GM23338 (cell line): ENCODE results near the gene WNT1. TPM values are rescaled to one million over a fixed set of nuclear protein-coding genes. Genes with fewer than 3 reads are reported as not detected.

Source experiments
- ATAC-seq: fragments of 200-7000 bp; cut with Tn5 transposase; 3 replicates; pipeline ENCODE4 v1.9.1; 2020
- DNase-seq: peaks from one replicate; pipeline ENCODE4 v3.0.0-alpha.2; 2015; ENCODE audit warnings: low spot score
- H2AFZ ChIP-seq: fragments of 200-600 bp; sonication (generic); 2 replicates; pipeline ENCODE4 v1.8.0; 2016; ENCODE audit warnings: antibody characterized with exemption, mild to moderate bottlenecking, moderate library complexity
- H3F3A ChIP-seq: fragments of 200-600 bp; sonication (generic); replicated peaks from 2 replicates; pipeline ENCODE4 v1.8.0; 2017; ENCODE audit warnings: antibody characterized with exemption, mixed run types, low read depth
- H3K27ac ChIP-seq: fragments of 200-600 bp; sonication (generic); 2 replicates; pipeline ENCODE4 v1.6.1; 2016; ENCODE audit warnings: low read depth
- H3K27me3 ChIP-seq: fragments of 200-600 bp; sonication (generic); 2 replicates; pipeline ENCODE4 v1.8.0; 2016; ENCODE audit warnings: mild to moderate bottlenecking, mixed run types, moderate library complexity; ENCODE audit not compliant: insufficient read depth
- H3K36me3 ChIP-seq: fragments of 200-600 bp; sonication (generic); 2 replicates; pipeline ENCODE4 v1.8.0; 2016; ENCODE audit warnings: mild to moderate bottlenecking; ENCODE audit not compliant: insufficient read depth
- H3K4me1 ChIP-seq: fragments of 200-600 bp; sonication (generic); 2 replicates; pipeline ENCODE4 v1.8.0; 2016; ENCODE audit warnings: mild to moderate bottlenecking, moderate library complexity; ENCODE audit not compliant: insufficient read depth
- H3K4me2 ChIP-seq: fragments of 200-600 bp; sonication (generic); 2 replicates; pipeline ENCODE4 v1.7.1; 2017; ENCODE audit warnings: mixed run types
- H3K4me3 ChIP-seq: fragments of 200-600 bp; sonication (generic); 2 replicates; pipeline ENCODE4 v1.6.1; 2016; ENCODE audit warnings: mixed run types
- H3K79me2 ChIP-seq: fragments of 200-600 bp; sonication (generic); replicated peaks from 2 replicates; pipeline ENCODE4 v1.8.0; 2017; ENCODE audit warnings: mild to moderate bottlenecking; ENCODE audit not compliant: insufficient read depth
- H3K9me2 ChIP-seq: fragments of 200-600 bp; sonication (generic); 2 replicates; pipeline ENCODE4 v1.8.0; 2017; ENCODE audit not compliant: insufficient read depth
- H4K20me1 ChIP-seq: fragments of 200-600 bp; sonication (generic); replicated peaks from 2 replicates; pipeline ENCODE4 v1.8.0; 2017; ENCODE audit warnings: mild to moderate bottlenecking; ENCODE audit not compliant: insufficient read depth
- H3K27ac Mint-ChIP-seq: 2 replicates; pipeline ENCODE4 v1.8.0; 2020; ENCODE audit warnings: inconsistent platforms, mild to moderate bottlenecking, moderate library complexity, mixed read lengths
- H3K27me3 Mint-ChIP-seq: 3 replicates; pipeline ENCODE4 v1.8.0; 2022; ENCODE audit warnings: low read depth, mild to moderate bottlenecking, moderate library complexity, mixed read lengths, inconsistent platforms; ENCODE audit not compliant: insufficient read depth, poor library complexity
- H3K36me3 Mint-ChIP-seq: 3 replicates; pipeline ENCODE4 v1.8.0; 2021; ENCODE audit warnings: low read depth, mild to moderate bottlenecking, inconsistent platforms, moderate library complexity, mixed read lengths
- H3K4me1 Mint-ChIP-seq: 3 replicates; pipeline ENCODE4 v1.8.0; 2020; ENCODE audit warnings: mild to moderate bottlenecking, inconsistent platforms, mixed read lengths
- H3K4me3 Mint-ChIP-seq: 3 replicates; pipeline ENCODE4 v1.8.0; 2021; ENCODE audit warnings: moderate library complexity, mild to moderate bottlenecking, inconsistent platforms, mixed read lengths
- H3K9me3 Mint-ChIP-seq: 3 replicates; pipeline ENCODE4 v1.8.0; 2020; ENCODE audit warnings: moderate library complexity, mild to moderate bottlenecking, inconsistent platforms, mixed read lengths
- EZH2phosphoT487 ChIP-seq: fragments of 200-600 bp; sonication (generic); IDR thresholded peaks from one replicate; pipeline ENCODE4 v1.8.1; 2018; ENCODE audit warnings: antibody characterized with exemption; ENCODE audit not compliant: unreplicated experiment
- JUNB ChIP-seq: IDR thresholded peaks from one replicate; pipeline ENCODE4 v1.6.1; 2016; ENCODE audit warnings: antibody characterized with exemption; ENCODE audit not compliant: unreplicated experiment
- ZNF462 ChIP-seq: fragments of 250-450 bp; sonication (Bioruptor Pico); IDR thresholded peaks from 2 replicates; pipeline ENCODE4 v1.5.0; 2020; ENCODE audit warnings: mild to moderate bottlenecking, moderate library complexity
- polyA plus RNA-seq: library from polyadenylated mRNA; unstranded; fragments of >200 nt; fragmentation: Nextera tagmentation; extraction: Ambion mirVana; gene quantifications from 2 replicates; pipeline ENCODE4 v1.2.1, GENCODE V29; 2016
- total RNA-seq: library from RNA; depleted of rRNA; stranded (reverse); fragments of >200 nt; shearing (Covaris generic); gene quantifications from 2 replicates; pipeline ENCODE4 v1.2.3, GENCODE V29; 2014

Gene WNT1
- total and polyA plus RNA-seq, 2 experiments from 2014 or later, result not detected

- no peak for ATAC-seq
- no peak overlapping the region for H3K27ac Mint-ChIP-seq
Measured at GRCh38 chr12:49030119-49030518, 52.0 kb downstream of the WNT1 start.

More at GRCh38 chr12:49030119-49030518, 52.0 kb downstream of the WNT1 start:
- Histone ChIP-seq H3K4me2 (no peak overlapping the region), H3K79me2 (no peaks in the 10 kb centered on the region), H3F3A (no peaks in the 10 kb centered on the region), H3K27me3 (no peaks in the 10 kb centered on the region), H3K9me2 (no peaks in the 10 kb centered on the region), H2AFZ (no peak overlapping the region), H4K20me1 (peaks cover 12% of the 10 kb centered on the region; the same call in 1 of the 2 replicates), H3K4me3 (no peak overlapping the region), H3K27ac (no peak overlapping the region), H3K36me3 (peaks cover 27% of the 10 kb centered on the region), H3K4me1 (no peaks in the 10 kb centered on the region)
- peaks cover 11% of the 10 kb centered on the region for H3K27me3 Mint-ChIP-seq
- no peak overlapping the region; the same call in 2 of the 3 replicates for H3K4me3 Mint-ChIP-seq
- no peaks in the 10 kb centered on the region for H3K4me1 Mint-ChIP-seq
- H3K36me3 Mint-ChIP-seq, result peaks cover 76% of the 10 kb centered on the region
- no peak for DNase-seq
- TF ChIP-seq JUNB (no peak), ZNF462 (CRISPR knock-in tag) (no peak), EZH2phosphoT487 (no peak)
- H3K9me3 Mint-ChIP-seq, result no peaks in the 10 kb centered on the region
